Ovary (tissue), 9 donors: ENCODE data around the gene MEGF8. TPM values are rescaled to one million over a fixed set of nuclear protein-coding genes. Genes with fewer than 3 reads are reported as not detected.

Experiments
- DNase-seq, 5 donors: peaks; one replicate each; pipeline ENCODE4 v3.0.0-alpha.2; 2019 to 2020
- H3K27ac ChIP-seq, 2 donors: fragments of 200-600 bp; one replicate each; pipeline versions ENCODE4 v1.5.1 to v1.8.0; 2019 to 2022
- H3K27me3 ChIP-seq: fragments of 200-600 bp; one replicate; pipeline ENCODE4 v1.8.0; 2022
- H3K36me3 ChIP-seq: fragments of 200-600 bp; sonication (generic); one replicate; pipeline ENCODE4 v1.5.1; 2019
- H3K4me1 ChIP-seq: one replicate; pipeline ENCODE4 v1.8.1; 2013; ENCODE audit warnings: mild to moderate bottlenecking, moderate library complexity; ENCODE audit not compliant: insufficient read depth
- H3K4me3 ChIP-seq: fragments of 200-600 bp; sonication (generic); one replicate; pipeline ENCODE4 v1.5.1; 2017
- H3K9me3 ChIP-seq, 2 donors: fragments of 200-600 bp in 1 of 2; sonication (generic) in 1 of 2; one replicate each; pipeline versions ENCODE4 v1.5.1 to v1.8.1; 2013 to 2019; ENCODE audit warnings: mild to moderate bottlenecking in 1 of 2, moderate library complexity in 1 of 2
- CTCF ChIP-seq, 3 donors: fragments of 450-650 bp in 2 of 3; fragments of 200-600 bp in 1 of 3; IDR thresholded peaks; one replicate each; pipeline versions ENCODE4 v1.5.1 to v1.8.0; 2016 to 2022; ENCODE audit warnings: antibody characterized with exemption in 3 of 3, mild to moderate bottlenecking in 1 of 3
- EP300 ChIP-seq: sonication (generic); formaldehyde crosslinking; IDR thresholded peaks from one replicate; pipeline ENCODE4 v1.6.1; 2017; ENCODE audit warnings: antibody characterized with exemption
- POLR2A ChIP-seq: fragments of 450-650 bp; IDR thresholded peaks from one replicate; pipeline ENCODE4 v1.6.1; 2017; ENCODE audit warnings: antibody characterized with exemption, mild to moderate bottlenecking, moderate library complexity
- WGBS, 3 donors: extraction: QIAGEN DNeasy Blood & Tissue Kit in 1 of 3; methylation state at CpG; one replicate each; pipeline versions ENCODE4 v1.1.5 to v1.1.7; 2013 to 2017; 5-methylcytosine and 5-hydroxymethylcytosine counted together
- intact Hi-C, 4 donors: fragments of 100-400 bp; cut with DNase I; formaldehyde crosslinking; loops; one replicate each; pipeline versions ENCODE4 v1.11.0 to v1.15.1; 2022 to 2023
- polyA plus RNA-seq, 2 donors: library from polyadenylated mRNA; stranded (reverse); fragments of 200-250 nt in 1 of 2; fragments of 350-450 nt in 1 of 2; fragmentation: Illumina TruSeq in 1 of 2; extraction: RNeasy Lipid Tissue Mini Kit (QIAGEN cat#74804) in 1 of 2; gene quantifications; one replicate each; pipeline ENCODE4 v1.2.3, GENCODE V29; 2013 to 2014
- total RNA-seq, 7 donors: library from RNA; depleted of rRNA in 2 of 7; stranded (reverse); fragments of >200 nt in 2 of 7; fragmentation: NEBNext Ultra II Directional in 3 of 7; extraction: Animal tissue kit (Norgen Biotek cat#: 25700) in 3 of 7; gene quantifications; one replicate each; pipeline versions ENCODE4 v1.1.0 to v1.2.4, GENCODE V29; 2016 to 2023
- donor health status: DM: no; HTN: no; CAD: no; lungs with moderate emphysema.
- donor health status: DM: no; HTN: no; CAD: no.
- donor health status: Bipolar disorder and iron deficiency.
- donor health status: DM: yes; HTN: yes; CAD: no.
- donor health status: DM: no; HTN: no; CAD: no.
- donor health status: DM: yes; HTN: yes; CAD: no.

The MEGF8 gene
- total and polyA plus RNA-seq, 9 donors, result 11.0 to 31.6 (median 23.3) TPM

DNA sequence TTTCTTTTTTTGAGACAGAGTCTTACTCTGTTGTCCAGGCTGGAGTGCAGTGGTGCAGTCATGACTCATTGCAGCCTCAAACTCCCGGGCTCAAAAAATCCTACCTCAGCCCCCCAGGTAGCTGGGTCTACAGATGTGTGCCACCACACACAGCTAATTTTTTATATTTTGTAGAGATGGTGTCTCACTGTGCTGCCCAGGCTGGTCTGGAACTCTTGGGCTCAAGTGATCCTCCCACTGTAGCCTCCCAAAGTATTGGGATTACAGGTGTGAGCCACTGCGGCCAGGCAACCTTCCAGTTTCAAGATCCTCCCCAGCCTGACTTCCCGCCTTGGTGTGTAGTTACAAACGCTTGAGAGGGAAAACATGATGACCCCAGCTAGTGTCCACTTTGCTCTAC, 42.5 kb downstream of the MEGF8 start:
- H3K36me3 ChIP-seq, result no peaks in the 10 kb centered on the region
- no peak for DNase-seq
- 87 to 89% (median 87%) methylated on average over 4 of the region's 4 CpGs for WGBS, 3 donors
- H3K4me3 ChIP-seq, result no peak overlapping the region
- intact Hi-C loops, result no loop called here
- no peak for TF ChIP-seq POLR2A
- TF ChIP-seq EP300, result no peak
- TF ChIP-seq CTCF (IDR thresholded peaks at IDR 0.05), result no peak
- H3K27ac ChIP-seq, result no peak overlapping the region
- H3K9me3 ChIP-seq, result peaks cover 0 to 5% of the 10 kb centered on the region in 2 donors
- H3K4me1 ChIP-seq, result no peaks in the 10 kb centered on the region
- no peaks in the 10 kb centered on the region for H3K27me3 ChIP-seq

DNA sequence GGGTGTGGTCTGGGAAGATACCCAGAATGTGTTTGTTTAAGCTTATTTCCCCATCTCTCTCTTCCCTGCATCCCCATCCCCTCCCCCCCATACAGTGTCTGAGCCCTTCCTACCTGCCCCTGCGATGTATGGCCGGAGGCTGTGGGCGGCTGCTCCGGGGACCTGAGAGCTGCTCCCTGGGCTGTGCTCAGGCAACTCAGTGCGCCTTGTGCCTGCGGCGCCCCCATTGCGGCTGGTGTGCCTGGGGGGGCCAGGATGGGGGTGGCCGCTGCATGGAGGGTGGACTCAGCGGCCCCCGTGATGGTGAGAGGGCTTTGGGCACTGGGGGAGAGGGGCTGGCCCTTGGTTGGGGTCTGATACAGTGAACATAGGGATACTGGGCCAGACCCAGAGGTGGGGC, 42.9 kb downstream of the MEGF8 start:
- Histone ChIP-seq H3K27ac (no peak overlapping the region), H3K36me3 (no peaks in the 10 kb centered on the region), H3K9me3 (peaks cover 0 to 5% of the 10 kb centered on the region in 2 donors), H3K4me3 (no peak overlapping the region), H3K27me3 (no peaks in the 10 kb centered on the region), H3K4me1 (no peaks in the 10 kb centered on the region)
- intact Hi-C loops, result no loop called here
- no peak for TF ChIP-seq POLR2A
- no peak for TF ChIP-seq CTCF (IDR thresholded peaks at IDR 0.05)
- TF ChIP-seq EP300, result no peak
- WGBS, 3 donors, result 94 to 96% (median 94%) methylated on average over 11 of the region's 11 CpGs
- DNase-seq, result no peak

GRCh38 chr19:42368765-42369164, 43.3 kb downstream of the MEGF8 start:
- Histone ChIP-seq H3K27me3 (no peaks in the 10 kb centered on the region), H3K36me3 (no peaks in the 10 kb centered on the region), H3K4me3 (no peak overlapping the region), H3K9me3 (peaks cover 0 to 3% of the 10 kb centered on the region in 2 donors), H3K27ac (no peak overlapping the region), H3K4me1 (no peaks in the 10 kb centered on the region)
- no peak for DNase-seq
- TF ChIP-seq EP300 (no peak), POLR2A (no peak), CTCF (IDR thresholded peaks at IDR 0.05) (no peak)
- intact Hi-C loops, result no loop called here
- WGBS, 3 donors, result 86 to 94% (median 89%) methylated on average over 15 of the region's 15 CpGs

- Histone ChIP-seq H3K27me3 (no peaks in the 10 kb centered on the region), H3K9me3 (no peaks in the 10 kb centered on the region), H3K27ac (no peak overlapping the region), H3K36me3 (no peaks in the 10 kb centered on the region), H3K4me3 (no peak overlapping the region), H3K4me1 (no peaks in the 10 kb centered on the region)
- TF ChIP-seq EP300, result no peak
- TF ChIP-seq POLR2A, result no peak
- TF ChIP-seq CTCF (IDR thresholded peaks at IDR 0.05), result no peak
- intact Hi-C loops, result no loop called here
- DNase-seq, result no peak
- 90 to 93% (median 91%) methylated on average over 27 of the region's 27 CpGs for WGBS, 3 donors
These were observed 44.1 kb downstream of the MEGF8 start for GRCh38 chr19:42369433-42370067.
